MM.1S (cell line): ENCODE results near the gene TEX9.

Source experiments
- CTCF ChIP-seq: fragments of 300-600 bp; sonication (generic); IDR thresholded peaks from 2 replicates; pipeline ENCODE4 v1.5.1; 2016; ENCODE audit warnings: antibody characterized with exemption, low read length, mixed read lengths
- EZH2 ChIP-seq: fragments of 300-600 bp; sonication (generic); optimal IDR thresholded peaks from 2 replicates; pipeline ENCODE3; 2017; ENCODE audit warnings: low read depth, mild to moderate bottlenecking, antibody characterized with exemption, low read length, mixed read lengths

GRCh38 chr15:56383010-56383409 lies 17.8 kb downstream of the TEX9 start:
- no peak for TF ChIP-seq CTCF
- TF ChIP-seq EZH2: no peak
